GM19351 (cell line): ENCODE measurements around the gene EIPR1.
"Not testable (repeated sequence)": the region's sequence is repeated elsewhere in the genome, so short reads cannot be mapped to it uniquely, and the experiment has no call there.

Source experiments
- ATAC-seq: cut with Tn5 transposase; IDR thresholded peaks from one replicate; pipeline ENCODE4 v1.9.1; 2021; ENCODE audit warnings: mild to moderate bottlenecking, moderate library complexity; ENCODE audit not compliant: unreplicated experiment

EIPR1 gene

GRCh38 chr2:3200420-3200939 is 177.1 kb downstream of the EIPR1 start:
- ATAC-seq: no peak

- ATAC-seq: no peak
Observed at GRCh38 chr2:3199627-3200345, 177.8 kb downstream of the EIPR1 start.

DNA sequence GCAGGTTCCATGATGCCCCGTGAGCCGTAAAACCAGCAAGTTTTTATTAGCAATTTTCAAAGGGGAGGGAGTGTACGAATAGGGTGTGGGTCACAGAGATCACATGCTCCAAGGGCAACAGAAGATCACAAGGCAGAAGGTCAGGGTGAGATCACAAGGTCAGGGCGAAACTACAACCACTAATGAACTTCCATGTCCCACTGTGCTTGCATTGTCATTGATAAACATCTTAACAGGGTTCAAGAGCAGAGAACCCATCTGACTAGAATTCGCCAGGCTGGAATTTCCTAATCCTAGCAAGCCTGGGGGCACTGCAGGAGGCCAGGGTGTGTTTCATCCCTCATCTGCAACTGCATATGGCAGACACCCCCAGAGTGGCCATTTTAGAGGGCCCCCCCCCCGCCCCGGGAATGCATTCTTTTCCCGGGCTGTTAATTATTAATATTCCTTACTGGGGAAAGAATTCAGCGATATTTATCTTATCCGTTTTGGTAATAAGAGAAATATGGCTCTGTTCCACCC is 178.9 kb downstream of the EIPR1 start:
- not testable (repeated sequence) for ATAC-seq

DNA sequence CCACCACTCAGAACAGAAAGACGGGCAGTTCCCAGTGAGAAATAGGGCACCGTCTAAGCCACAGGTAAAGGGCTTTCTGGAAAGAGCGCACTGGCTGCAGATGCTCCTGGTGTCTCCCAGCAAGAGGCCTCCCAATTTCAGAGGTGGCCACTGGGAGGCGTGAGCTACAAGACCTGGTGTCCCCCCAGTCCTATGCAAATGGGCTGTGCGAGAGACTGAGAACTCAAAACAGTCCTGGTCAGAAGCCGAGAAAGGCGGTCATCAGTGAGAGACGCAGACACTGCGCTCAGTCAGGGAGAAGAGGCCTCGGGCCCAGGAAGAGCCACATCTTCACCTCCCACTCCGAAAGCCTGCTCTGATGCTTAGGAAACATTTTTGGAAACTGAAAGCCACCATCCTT is 179.5 kb downstream of the EIPR1 start:
- peak; percentile 69 for ATAC-seq

DNA sequence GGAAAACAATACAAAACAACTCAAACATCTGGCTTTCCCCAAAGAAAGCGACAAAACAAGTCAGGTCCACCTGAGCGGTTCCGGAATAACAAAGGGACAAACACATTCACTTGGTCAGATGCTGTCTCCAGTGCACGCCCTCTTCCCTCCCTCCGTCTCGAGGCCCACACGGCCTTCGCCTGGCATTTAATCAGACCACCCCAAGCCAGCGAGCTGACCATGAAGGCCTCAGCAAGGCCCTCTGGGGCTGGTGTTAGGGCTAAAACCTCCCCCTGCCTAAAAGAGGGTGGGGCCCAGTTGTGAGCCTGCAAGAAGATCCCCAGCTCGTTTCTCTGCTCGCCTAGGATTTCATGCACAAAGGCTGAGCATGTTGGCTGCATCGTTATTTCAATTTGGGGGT is 180.3 kb downstream of the EIPR1 start:
- no peak for ATAC-seq

DNA sequence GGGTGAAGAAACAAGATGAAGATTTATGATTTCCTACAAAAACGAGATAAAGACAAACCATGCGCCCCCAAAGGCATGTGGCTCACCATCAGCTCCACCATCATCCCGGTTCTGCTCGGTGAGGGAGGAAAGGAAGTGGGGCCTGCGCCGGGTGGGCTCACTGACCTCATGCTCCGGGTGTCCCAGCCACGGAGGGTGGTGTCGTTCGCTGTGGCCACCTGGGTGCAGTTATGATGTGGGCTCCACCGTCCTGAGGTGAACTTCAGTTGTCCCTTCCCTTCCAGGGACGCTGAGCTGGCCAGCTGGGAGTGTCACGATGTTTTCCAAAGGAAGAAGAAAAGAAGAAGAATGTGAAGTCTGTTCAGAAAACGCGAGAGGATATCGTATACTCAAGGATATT is 180.9 kb downstream of the EIPR1 start:
- no peak for ATAC-seq

DNA sequence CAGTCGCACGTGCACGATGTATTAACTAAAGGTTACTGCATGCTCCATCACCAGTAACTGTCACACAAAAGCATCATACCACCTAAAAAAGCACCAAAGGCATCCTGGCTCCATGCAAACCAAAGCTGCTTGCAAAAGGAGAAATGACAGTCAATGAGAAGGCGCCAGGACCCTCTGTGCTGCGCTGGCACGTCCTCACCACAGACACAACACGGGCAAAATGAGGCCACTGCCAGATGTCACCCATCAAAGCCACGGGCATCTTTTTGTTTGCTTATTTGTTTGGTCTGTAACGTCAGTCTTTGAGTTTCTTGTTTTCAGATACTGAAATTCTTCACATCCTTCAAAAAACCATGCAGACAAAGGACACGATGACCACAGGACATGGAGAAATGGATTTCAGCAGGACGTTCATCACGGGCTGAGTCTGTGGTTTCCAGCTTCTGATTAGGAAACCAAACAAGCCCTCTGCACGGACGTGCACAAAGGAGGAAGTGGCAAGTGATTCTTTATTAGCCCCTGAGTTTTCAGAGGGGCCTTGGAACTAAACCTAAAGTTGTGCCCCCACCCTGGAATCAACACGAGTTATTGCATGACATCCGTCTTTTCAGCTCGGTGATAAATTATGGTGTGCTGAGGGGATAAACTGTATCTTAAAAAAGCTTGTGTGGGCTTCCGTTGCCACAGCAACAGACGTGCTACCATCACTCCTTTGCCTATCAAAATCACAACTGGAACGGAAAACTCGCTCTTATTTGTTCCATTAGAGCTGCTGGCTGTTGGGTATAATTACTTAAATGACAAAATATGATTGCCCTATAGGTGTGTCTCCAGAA is 181.8 kb downstream of the EIPR1 start:
- no peak for ATAC-seq

DNA sequence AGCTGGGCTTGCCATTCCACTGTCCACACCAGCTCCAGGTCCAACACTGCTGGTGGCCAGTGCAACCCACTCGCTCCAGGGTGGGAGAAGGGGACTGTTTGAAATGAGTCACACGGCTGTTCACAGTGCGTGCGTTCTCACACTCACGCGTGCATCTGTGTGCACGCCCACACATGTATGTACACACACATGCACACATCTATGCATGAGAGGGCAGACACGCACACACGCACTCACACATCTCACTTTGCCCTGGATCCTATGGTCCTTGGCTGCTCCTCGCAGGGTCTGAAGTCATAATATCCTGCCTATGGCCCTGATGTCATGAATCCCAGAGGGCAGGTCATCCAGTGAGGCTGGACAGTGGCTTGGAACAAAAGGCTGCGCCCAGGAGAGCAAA is 182.8 kb downstream of the EIPR1 start:
- ATAC-seq: no peak

GRCh38 chr2:3193443-3194330 is 183.9 kb downstream of the EIPR1 start:
- ATAC-seq: no peak

- ATAC-seq: no peak
Observed at GRCh38 chr2:3192920-3193319, 184.7 kb downstream of the EIPR1 start.

- ATAC-seq: no peak
Observed at GRCh38 chr2:3192281-3192818, 185.3 kb downstream of the EIPR1 start.

DNA sequence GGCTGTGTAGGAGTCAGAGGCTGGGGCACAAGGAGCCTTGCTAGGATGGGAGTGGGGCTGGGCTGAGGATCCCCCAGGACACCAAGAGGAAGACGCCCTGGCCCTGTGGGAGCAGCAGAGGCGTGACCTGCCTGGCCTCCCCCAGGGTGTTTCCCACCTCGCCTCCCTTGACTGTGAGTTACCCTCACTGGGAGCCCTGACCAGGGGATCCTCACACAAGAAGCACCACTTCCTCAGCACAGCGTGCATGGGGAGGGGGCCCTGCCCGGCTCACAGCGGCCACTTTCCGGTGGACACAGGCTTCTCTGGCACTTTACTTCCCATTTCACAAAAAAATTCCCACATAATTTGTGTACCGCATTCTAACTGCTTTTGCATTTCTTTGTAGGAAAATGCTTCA is 187.7 kb downstream of the EIPR1 start:
- ATAC-seq: no peak

- no peak for ATAC-seq
Observed at GRCh38 chr2:3189076-3189591, 188.5 kb downstream of the EIPR1 start.

- ATAC-seq: no peak
Observed at GRCh38 chr2:3188405-3188946, 189.1 kb downstream of the EIPR1 start.

DNA sequence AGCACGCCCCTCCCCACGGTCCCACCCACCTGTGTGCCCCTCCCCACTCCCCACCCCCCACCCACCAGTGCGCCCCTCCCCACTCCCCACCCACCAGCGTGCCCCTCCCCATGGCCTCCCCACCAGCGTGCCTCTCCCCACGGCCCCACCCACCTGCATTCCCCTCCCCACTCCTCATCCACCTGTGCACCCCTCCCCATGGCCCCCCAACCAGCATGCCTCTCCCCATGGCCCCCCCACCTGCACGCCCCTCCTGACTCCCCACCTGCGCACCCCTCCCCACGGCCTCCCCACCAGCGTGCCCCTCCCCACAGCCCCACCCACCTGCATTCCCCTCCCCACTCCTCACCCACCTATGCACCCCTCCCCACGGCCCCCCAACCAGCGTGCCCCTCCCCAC is 190.2 kb downstream of the EIPR1 start:
- no peak for ATAC-seq

GRCh38 chr2:3186766-3187165 is 190.9 kb downstream of the EIPR1 start:
- no peak for ATAC-seq

- no peak for ATAC-seq
Observed at GRCh38 chr2:3185910-3186309, 191.7 kb downstream of the EIPR1 start.

DNA sequence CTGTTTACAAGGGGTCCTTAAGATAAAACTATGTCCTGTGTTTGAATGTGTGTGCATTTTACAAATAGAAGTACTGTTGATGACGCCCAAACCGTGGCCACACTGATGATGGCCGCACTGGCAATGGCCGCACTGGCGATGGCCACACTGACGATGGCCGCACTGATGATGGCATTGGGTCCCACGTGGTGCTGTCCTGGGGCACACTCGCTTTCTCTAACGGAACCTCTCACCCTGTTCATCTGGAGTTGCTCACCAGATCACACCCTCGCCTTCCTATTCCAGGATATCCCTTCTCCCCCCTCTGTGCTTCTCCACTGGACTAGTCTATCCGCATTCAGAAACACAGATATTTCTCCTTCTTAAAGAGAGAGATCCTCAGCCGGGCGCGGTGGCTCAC is 192.4 kb downstream of the EIPR1 start:
- no peak for ATAC-seq

- ATAC-seq: no peak
Observed at GRCh38 chr2:3184167-3184566, 193.5 kb downstream of the EIPR1 start.

DNA sequence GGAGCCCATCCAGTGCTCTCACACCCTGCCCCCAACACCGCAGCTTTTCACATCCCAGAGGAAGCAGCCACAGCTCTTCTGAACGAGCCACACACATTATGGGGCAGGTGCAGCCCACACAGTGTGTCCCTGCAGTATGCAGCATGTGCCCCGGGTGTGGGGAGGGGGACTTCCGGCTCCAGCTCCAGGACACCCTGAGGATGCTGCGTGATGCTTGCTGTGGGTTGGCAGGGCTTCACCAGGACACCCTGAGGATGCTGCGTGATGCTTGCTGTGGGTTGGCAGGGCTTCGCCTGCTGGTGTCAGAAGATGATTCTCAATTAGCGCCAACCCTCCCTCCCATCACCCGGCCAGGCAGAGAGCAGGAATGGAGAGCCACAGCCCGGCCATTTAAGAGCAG is 193.9 kb downstream of the EIPR1 start:
- no peak for ATAC-seq
